ENCODE data around the gene WWOX. TPM values are rescaled to one million over a fixed set of nuclear protein-coding genes. Genes with fewer than 3 reads are reported as not detected.
A peak's percentile ranks its signal among the peaks of the same experiment; 100 is the strongest.

Gene WWOX
- total RNA-seq, 1 experiment from 2014 or later: 15.6 TPM

GRCh38 chr16:78363843-78364555 lies 264.5 kb downstream of the WWOX start:
- H3K36me3 Mint-ChIP-seq (ENCODE audit: insufficient read depth in 1 of 3, low read depth in 3 of 3): no peaks in the 10 kb centered on the region

More at GRCh38 chr16:78363843-78364555, 264.5 kb downstream of the WWOX start:
- Histone ChIP-seq H4K8ac (replicated peaks; ENCODE audit: insufficient read length, low read depth, low read length) (no peak overlapping the region), H3K4ac (ENCODE audit: low read depth, low read length) (no peak overlapping the region), H2BK15ac (ENCODE audit: low read depth, low read length) (no peak overlapping the region), H3K4me1 (ENCODE audit: insufficient read depth, low read length) (no peaks in the 10 kb centered on the region; the same call in 1 of the 2 replicates), H3K23ac (ENCODE audit: insufficient read length, low read depth, low read length) (no peak overlapping the region), H3K4me2 (ENCODE audit: insufficient read depth, insufficient read length, low read length) (no peak overlapping the region), H2BK120ac (ENCODE audit: low read depth, low read length, poor library complexity, severe bottlenecking) (no peak overlapping the region), H3K79me1 (ENCODE audit: insufficient read depth, low read depth, low read length, poor library complexity, severe bottlenecking) (no peaks in the 10 kb centered on the region), H2AK5ac (ENCODE audit: insufficient read length, low read length) (no peak overlapping the region), H4K20me1 (ENCODE audit: control insufficient read depth, insufficient read depth, insufficient read length) (no peaks in the 10 kb centered on the region), H3K9ac (ENCODE audit: extremely low read depth, insufficient read length, low read length) (no peak overlapping the region), H2BK5ac (ENCODE audit: insufficient read length, low read length) (no peak overlapping the region), H4K91ac (ENCODE audit: insufficient read length, low read depth, low read length) (no peak overlapping the region), H2BK20ac (ENCODE audit: low read depth, low read length, poor library complexity, severe bottlenecking) (no peak overlapping the region), H3K18ac (ENCODE audit: insufficient read length, low read depth, low read length) (no peak overlapping the region), H3K56ac (ENCODE audit: insufficient read length, low read depth, low read length) (no peak overlapping the region), H3T11ph (ENCODE audit: low read length) (no peak overlapping the region), H3K23me2 (ENCODE audit: insufficient read length, low read depth, low read length, poor library complexity, severe bottlenecking) (no peaks in the 10 kb centered on the region), H2AFZ (ENCODE audit: low read length) (no peak overlapping the region), H3K9me3 (ENCODE audit: control insufficient read depth, low read depth, low read length) (no peaks in the 10 kb centered on the region), H3K14ac (ENCODE audit: insufficient read depth, low read length) (no peak overlapping the region), H2BK12ac (ENCODE audit: insufficient read length, low read depth, low read length) (no peak overlapping the region), H3K27me3 (ENCODE audit: insufficient read depth, low read length) (no peaks in the 10 kb centered on the region), H3K27ac (ENCODE audit: insufficient read length, low read depth, low read length) (no peak overlapping the region), H4K5ac (ENCODE audit: insufficient read length, low read depth, low read length) (no peak overlapping the region), H3K79me2 (ENCODE audit: insufficient read depth, low read length) (no peaks in the 10 kb centered on the region)
- Mint-ChIP-seq H3K4me1 (peaks cover 3% of the 10 kb centered on the region in 2 experiments; a peak in 1 of 4 replicates), H3K9me3 (no peaks in the 10 kb centered on the region), H3K27me3 (ENCODE audit: low read depth) (no peaks in the 10 kb centered on the region; the same call in 1 of the 2 replicates), H3K4me3 (no peak overlapping the region), H3K27ac (peak overlapping the region in 1 of 3 experiments; percentile 65; a peak in 2 of 7 replicates)
- peak; percentile 61 for TF ChIP-seq CTCF (conservative IDR thresholded peaks at IDR 0.05)
- DNase-seq: no peak
- WGBS (ENCODE audit: extremely low coverage, insufficient read length, low lambda C conversion rate): no CpG with 5 or more reads among the region's 12 CpGs
